Measurements from ENCODE around the gene APPL2.
"Not testable (repeated sequence)": the region's sequence is repeated elsewhere in the genome, so short reads cannot be mapped to it uniquely, and the experiment has no call there.

Gene APPL2

DNA sequence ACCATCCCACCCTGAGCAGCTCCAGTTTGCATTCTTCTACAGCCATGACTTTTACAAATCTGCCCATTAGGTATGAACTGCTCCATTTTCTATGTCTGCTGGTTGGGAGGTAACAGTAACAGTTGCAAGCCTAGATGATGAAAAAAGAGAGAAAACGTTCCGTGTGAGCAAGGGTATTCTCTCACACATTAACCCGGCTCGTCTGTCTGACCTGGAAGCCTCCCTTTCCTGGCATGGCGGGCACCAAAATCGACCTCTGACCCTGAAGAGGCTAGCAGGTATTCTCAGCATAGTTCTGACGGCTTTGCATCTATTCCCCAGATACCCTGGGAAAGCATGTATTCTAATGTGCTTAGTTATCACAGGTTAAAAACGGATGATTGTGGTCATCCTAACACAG, 31.8 kb downstream of the APPL2 start:
- no peak overlapping the region for H3K27ac ChIP-seq
- DNase-seq (ENCODE audit: low read depth, low spot score), result no peak

DNA sequence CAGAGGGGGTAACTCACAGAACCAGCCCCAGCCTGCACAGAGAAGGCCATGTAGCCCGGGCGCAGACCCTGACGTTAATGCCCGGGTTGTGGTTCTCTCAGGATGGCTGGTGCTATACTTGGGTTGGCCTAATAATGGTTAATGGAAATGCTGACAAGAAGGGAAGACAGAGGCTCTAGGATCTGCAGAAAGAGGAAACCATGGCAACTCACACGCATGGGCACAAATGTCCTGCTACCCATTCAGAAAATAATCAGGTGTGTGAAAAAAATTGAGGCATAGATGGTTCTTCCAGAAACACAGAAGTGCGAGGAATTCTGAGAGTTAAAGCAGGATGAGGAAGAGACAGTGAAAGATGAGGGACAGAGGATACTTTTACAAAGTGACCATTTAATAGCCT, 33.8 kb downstream of the APPL2 start:
- no peak overlapping the region for H3K27ac ChIP-seq
- DNase-seq (ENCODE audit: low read depth, low spot score), result no peak

DNA sequence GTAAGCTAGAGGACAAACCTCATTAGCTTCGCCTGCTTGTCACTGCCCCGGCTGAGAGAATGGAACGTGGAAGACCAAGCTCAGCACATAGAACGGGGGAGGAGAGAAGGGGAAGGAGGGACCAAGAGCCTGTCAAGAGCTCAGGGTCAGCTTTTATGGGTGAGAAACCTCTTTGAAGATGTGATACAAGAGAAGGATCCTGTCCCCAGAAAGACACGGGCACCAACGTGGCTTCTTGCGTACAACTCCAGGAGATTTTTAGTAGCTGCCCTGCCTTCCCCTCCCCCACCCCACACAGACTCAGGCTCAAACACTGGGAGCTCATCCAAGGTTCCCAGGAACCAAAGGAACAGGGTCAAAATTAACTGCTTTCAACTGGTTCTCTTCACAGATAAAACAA, 34.7 kb downstream of the APPL2 start:
- no peak for DNase-seq (ENCODE audit: low read depth, low spot score)
- H3K27ac ChIP-seq, result no peak overlapping the region

DNA sequence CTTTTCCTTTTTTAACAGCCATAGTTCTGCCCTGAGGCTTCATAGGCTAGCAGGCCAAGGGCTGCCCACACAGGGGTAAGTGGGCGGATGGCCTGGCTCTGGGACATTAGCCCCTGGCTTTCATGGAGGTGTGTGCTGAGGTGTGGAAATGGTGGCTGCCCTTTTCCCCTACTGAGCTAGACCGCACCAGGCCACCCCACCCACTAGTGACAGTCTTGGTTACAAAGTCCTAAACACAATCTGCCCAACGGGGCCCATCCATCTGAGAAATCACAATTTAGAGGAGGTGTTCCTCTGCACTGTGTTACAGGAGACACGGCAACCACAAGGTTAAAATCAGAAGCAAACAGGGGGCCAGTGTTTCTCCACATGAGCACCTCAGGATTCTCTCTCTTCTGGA, 35.6 kb downstream of the APPL2 start:
- no peak overlapping the region for H3K27ac ChIP-seq
- DNase-seq (ENCODE audit: low read depth, low spot score), result no peak

DNA sequence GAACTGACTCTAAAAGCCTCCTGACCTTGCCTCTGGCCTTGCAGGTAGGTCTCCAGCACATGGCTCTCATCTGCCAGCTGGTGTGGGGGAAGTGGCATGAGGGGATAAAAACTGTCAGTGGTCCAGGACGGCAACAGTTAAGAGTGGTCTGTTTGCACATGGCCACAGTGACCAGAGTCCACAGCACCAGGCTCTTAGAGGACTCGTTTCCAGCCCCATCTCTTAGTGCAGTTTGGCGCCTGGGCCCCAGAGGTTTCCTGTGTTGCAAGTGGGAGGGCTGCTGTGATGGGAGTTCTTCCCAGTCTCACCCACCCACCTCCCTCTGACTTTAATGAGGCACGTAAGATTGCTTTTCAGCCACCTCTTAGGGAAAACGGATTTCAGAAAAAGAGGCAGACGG, 37.0 kb downstream of the APPL2 start:
- DNase-seq (ENCODE audit: low read depth, low spot score), result no peak
- H3K27ac ChIP-seq, result no peak overlapping the region

GRCh38 chr12:105196090-105196489, 39.9 kb downstream of the APPL2 start:
- no peak overlapping the region for H3K27ac ChIP-seq
- no peak for DNase-seq (ENCODE audit: low read depth, low spot score)

DNA sequence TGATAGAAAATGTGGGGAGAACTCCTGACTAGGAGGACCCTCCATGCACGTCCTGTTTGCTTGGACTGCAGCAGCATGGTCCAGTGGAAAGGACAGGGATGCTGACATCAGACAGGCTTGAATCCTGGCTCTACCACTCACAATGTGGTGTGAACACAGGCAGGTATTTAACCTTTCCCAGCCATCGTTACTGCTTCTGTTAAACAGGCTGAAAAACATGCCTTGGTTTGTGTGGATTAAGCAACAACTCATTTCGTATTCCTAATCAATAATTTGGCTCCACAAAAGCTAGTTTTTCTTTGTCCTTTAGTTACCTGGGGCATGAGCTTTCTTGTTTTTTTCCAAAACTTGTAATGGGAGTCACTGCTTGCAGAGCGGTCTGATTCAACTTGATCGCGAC, 41.0 kb downstream of the APPL2 start:
- H3K27ac ChIP-seq, result no peak overlapping the region
- DNase-seq (ENCODE audit: low read depth, low spot score), result no peak

- DNase-seq (ENCODE audit: low read depth, low spot score), result no peak
- no peak overlapping the region for H3K27ac ChIP-seq
Measured at GRCh38 chr12:105192624-105193225, 43.2 kb downstream of the APPL2 start.

GRCh38 chr12:105190530-105190929, 45.4 kb downstream of the APPL2 start:
- no peak for DNase-seq (ENCODE audit: low read depth, low spot score)
- no peak overlapping the region for H3K27ac ChIP-seq

- no peak overlapping the region for H3K27ac ChIP-seq
- no peak for DNase-seq (ENCODE audit: low read depth, low spot score)
Measured at GRCh38 chr12:105189293-105189692, 46.7 kb downstream of the APPL2 start.

- not testable (repeated sequence) for H3K27ac ChIP-seq; DNase-seq (ENCODE audit: low read depth, low spot score)
Measured at GRCh38 chr12:105183976-105184375, 52.0 kb downstream of the APPL2 start.

GRCh38 chr12:105183406-105183805, 52.6 kb downstream of the APPL2 start:
- not testable (repeated sequence) for H3K27ac ChIP-seq; DNase-seq (ENCODE audit: low read depth, low spot score)

DNA sequence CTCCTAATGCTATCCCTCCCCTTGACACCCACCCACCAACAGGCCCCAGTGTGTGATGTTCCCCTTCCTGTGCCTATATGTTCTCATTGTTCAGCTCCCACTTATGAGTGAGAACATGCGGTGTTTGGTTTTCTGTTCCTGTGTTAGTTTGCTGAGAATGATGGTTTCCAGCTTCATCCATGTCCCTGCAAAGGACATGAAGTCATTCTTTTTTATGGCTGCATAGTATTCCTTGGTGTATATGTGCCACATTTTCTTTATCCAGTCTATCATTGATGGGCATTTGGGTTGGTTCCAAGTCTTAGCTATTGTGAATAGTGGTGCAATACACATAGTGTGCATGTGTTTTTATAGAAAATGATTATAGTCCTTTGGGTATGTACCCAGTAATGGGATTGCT, 56.9 kb downstream of the APPL2 start:
- not testable (repeated sequence) for DNase-seq (ENCODE audit: low read depth, low spot score); H3K27ac ChIP-seq

GRCh38 chr12:105177208-105177607, 58.8 kb downstream of the APPL2 start:
- no peak overlapping the region for H3K27ac ChIP-seq
- no peak for DNase-seq (ENCODE audit: low read depth, low spot score)

DNA sequence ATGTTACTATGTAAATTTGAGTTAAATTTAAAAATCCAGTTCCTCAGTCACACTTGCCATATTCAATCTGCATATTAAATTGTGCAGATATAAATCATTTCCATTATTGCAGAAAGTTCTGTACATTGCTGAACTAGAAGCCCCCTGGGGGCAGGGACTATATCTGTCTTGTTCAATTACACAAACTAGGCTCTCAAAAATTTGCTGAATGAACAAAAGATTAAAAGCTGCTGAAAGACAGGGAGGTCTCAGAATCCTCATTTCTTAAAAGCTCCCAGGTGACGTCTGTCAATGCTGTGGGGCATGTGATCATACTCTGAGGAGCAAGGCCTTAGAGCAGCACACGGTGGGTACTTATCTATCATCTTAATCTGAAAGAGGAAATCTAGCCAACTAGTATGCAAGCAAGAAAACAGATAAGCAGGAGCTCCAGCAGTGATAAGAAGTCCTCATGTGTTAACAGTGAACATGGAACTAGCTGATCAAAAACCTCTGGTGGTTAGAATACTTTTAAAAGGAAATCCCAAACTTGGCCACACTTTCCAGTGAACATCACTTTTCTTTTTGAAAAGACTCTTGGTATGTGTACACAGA, 60.5 kb downstream of the APPL2 start:
- no peak overlapping the region for H3K27ac ChIP-seq
- no peak for DNase-seq (ENCODE audit: low read depth, low spot score)

DNA sequence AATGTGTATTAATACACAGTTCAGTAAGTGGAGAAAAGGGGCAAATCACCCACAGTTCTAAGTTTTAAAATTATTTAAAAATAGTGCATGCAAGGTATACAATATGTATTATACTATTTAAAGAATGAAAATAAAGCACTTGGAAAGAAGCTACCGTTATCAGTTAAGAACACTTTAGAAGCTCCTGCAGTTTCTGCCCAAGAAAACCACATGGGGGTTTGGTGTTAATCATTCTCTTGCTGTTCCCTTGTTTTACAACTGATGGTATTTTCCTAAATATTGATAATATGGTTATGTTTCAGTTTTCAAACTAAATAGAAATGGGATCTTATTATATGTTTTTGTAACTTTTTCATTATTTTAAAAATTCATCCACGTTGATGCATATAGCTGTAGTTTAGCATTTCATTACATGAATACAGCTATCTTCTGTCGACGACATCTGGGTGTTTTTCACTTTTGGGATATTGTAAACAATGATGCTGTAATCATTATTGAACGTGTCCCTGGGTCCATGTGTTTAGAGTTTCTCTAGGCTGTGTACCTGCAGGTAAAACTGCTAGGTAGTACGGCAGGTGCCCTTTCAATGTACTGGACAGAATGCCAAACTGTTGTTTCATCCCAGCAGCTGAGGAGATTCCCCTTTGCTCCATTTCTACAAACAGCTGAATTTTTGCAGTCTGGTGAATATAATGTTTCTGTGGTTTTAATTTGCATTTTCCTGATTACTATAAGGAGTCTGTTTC, 64.1 kb downstream of the APPL2 start:
- H3K27ac ChIP-seq, result no peak overlapping the region
- DNase-seq (ENCODE audit: low read depth, low spot score), result no peak

- DNase-seq (ENCODE audit: low read depth, low spot score), result no peak
- H3K27ac ChIP-seq, result no peak overlapping the region
Measured at GRCh38 chr12:105170139-105170538, 65.8 kb downstream of the APPL2 start.

GRCh38 chr12:105168006-105168405, 68.0 kb downstream of the APPL2 start:
- DNase-seq (ENCODE audit: low read depth, low spot score), result no peak
- no peak overlapping the region for H3K27ac ChIP-seq

- no peak overlapping the region for H3K27ac ChIP-seq
- no peak for DNase-seq (ENCODE audit: low read depth, low spot score)
Measured at GRCh38 chr12:105167346-105167745, 68.6 kb downstream of the APPL2 start.

DNA sequence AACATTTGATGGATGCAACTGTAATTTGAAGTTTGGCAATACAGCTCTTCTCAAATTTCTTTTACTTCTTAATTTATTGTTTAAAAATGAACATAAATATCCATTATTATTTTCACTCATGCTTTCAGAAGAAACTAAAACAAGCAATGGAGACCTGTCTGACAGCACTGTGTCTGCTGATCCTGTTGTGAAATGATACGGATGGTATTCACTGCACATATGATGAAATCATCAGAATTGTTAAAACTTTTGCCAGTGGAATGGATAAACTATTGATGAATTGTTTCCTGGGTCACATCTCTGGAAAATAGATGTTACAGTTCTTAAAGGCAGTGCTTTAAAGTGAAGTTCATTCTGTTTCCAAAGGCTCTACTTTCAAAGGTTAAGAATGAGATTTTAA, 69.2 kb downstream of the APPL2 start:
- no peak for DNase-seq (ENCODE audit: low read depth, low spot score)
- H3K27ac ChIP-seq, result no peak overlapping the region

- H3K27ac ChIP-seq, result no peak overlapping the region
- DNase-seq (ENCODE audit: low read depth, low spot score), result no peak
Measured at GRCh38 chr12:105164068-105164467, 71.9 kb downstream of the APPL2 start.

DNA sequence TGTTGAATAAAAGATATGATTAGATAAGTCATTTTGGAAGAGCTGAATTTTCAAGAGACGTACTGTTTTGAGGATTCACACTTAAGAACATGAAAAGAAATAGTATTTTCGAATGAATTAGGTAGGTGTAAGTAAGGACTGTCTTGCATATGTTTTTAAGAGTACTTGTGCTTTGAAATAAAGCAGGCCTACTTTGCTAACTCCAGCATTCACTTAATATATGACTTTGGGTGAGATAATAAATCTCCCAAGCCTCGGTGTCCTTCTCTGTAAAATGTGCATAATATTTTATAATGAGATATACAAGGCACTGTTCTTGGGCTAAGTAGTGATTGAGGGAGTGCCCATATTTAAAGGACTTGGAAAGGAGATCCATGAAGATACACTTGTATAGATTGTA, 73.8 kb downstream of the APPL2 start:
- no peak overlapping the region for H3K27ac ChIP-seq
- DNase-seq (ENCODE audit: low read depth, low spot score), result no peak

Data from epithelial cell of prostate (primary cell).